Mucosa of descending colon (tissue), 3 donors: ENCODE data around the gene GPS1. TPM values are rescaled to one million over a fixed set of nuclear protein-coding genes. Genes with fewer than 3 reads are reported as not detected.

Source experiments
- ATAC-seq: fragments of 200-7000 bp; cut with Tn5 transposase; one replicate; pipeline ENCODE4 v1.9.1; 2020; ENCODE audit warnings: mild to moderate bottlenecking, moderate library complexity
- DNase-seq, 3 donors: peaks; one replicate each; pipeline ENCODE4 v3.0.0-alpha.2; 2020
- H3K36me3 ChIP-seq: fragments of 200-600 bp; one replicate; pipeline ENCODE4 v1.8.0; 2021; ENCODE audit warnings: low read depth, mild to moderate bottlenecking
- H3K4me1 ChIP-seq: fragments of 200-600 bp; one replicate; pipeline ENCODE4 v1.8.0; 2021; ENCODE audit warnings: low read depth, mild to moderate bottlenecking
- H3K4me3 ChIP-seq: fragments of 200-600 bp; one replicate; pipeline ENCODE4 v1.8.0; 2021; ENCODE audit warnings: mild to moderate bottlenecking
- H3K9me3 ChIP-seq: fragments of 200-600 bp; one replicate; pipeline ENCODE4 v1.8.0; 2021; ENCODE audit warnings: mild to moderate bottlenecking
- intact Hi-C, 2 donors: fragments of 100-400 bp; cut with DNase I in 1 of 2; cut with micrococcal nuclease in 1 of 2; formaldehyde crosslinking; loops; one replicate each; pipeline versions ENCODE4 v1.11.0 to v1.11.1; 2022; cut with DNase I, micrococcal nuclease
- total RNA-seq, 3 donors: library from RNA; stranded (reverse); fragmentation: NEBNext Ultra II Directional in 2 of 3; extraction: Animal tissue kit (Norgen Biotek cat#: 25700) in 2 of 3; gene quantifications; one replicate each; pipeline versions ENCODE4 v1.2.1 to v1.2.4, GENCODE V29; 2021 to 2023
- TF ChIP-seq, protein P1 (sequence below): fragments of 200-600 bp; IDR thresholded peaks from one replicate; pipeline ENCODE4 v1.8.0; 2022; ENCODE audit warnings: antibody characterized with exemption, mild to moderate bottlenecking
- donor health status: DM: no; HTN: no; CAD: no; lungs with moderate emphysema.
- donor health status: DM: no; HTN: no; CAD: no.
- donor health status: DM: no; HTN: yes; CAD: no.

The GPS1 gene
- total RNA-seq, 3 donors from 2014 or later = 73.6 to 81.6 (median 80.4) TPM

- ATAC-seq (no peak), DNase-seq (no peak)
- Histone ChIP-seq H3K36me3 (no peaks in the 10 kb centered on the region), H3K4me3 (no peak overlapping the region), H3K9me3 (no peaks in the 10 kb centered on the region), H3K4me1 (no peaks in the 10 kb centered on the region)
- TF ChIP-seq, protein P1, sequence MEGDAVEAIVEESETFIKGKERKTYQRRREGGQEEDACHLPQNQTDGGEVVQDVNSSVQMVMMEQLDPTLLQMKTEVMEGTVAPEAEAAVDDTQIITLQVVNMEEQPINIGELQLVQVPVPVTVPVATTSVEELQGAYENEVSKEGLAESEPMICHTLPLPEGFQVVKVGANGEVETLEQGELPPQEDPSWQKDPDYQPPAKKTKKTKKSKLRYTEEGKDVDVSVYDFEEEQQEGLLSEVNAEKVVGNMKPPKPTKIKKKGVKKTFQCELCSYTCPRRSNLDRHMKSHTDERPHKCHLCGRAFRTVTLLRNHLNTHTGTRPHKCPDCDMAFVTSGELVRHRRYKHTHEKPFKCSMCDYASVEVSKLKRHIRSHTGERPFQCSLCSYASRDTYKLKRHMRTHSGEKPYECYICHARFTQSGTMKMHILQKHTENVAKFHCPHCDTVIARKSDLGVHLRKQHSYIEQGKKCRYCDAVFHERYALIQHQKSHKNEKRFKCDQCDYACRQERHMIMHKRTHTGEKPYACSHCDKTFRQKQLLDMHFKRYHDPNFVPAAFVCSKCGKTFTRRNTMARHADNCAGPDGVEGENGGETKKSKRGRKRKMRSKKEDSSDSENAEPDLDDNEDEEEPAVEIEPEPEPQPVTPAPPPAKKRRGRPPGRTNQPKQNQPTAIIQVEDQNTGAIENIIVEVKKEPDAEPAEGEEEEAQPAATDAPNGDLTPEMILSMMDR = no peak
- intact Hi-C loops = no loop called here
These were observed 38.4 kb upstream of the GPS1 start for GRCh38 chr17:82013341-82013740.

DNA sequence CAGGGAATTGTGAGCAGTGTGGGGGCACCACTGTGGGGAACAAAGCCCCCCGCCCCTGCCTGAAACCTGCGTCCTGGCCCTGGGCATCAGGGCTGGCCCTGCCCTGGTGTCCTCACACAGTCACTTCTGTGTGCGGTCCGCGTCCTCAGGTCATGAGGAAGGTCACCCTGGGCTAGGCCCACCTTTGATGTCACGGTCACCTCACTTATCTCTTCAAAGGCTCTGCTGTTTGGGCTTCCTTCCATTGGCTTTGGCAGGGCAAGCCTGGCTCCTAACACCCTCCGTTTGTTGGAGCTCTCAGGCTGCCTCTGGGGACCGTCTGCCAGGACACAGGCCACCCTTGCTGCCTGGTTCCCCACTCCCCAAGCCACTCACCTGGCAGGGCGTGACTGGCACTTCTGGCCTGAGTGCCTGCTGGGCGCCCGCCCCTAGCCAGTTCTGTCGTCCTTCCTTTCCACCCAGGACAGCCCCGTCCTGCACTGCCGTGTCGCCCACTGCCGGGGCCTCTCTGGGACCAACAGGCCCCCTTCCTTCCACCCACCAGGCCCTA, 37.9 kb upstream of the GPS1 start:
- DNase-seq (no peak), ATAC-seq (no peak)
- no peak overlapping the region for H3K4me3 ChIP-seq
- H3K36me3 ChIP-seq = no peaks in the 10 kb centered on the region
- H3K9me3 ChIP-seq = no peaks in the 10 kb centered on the region
- intact Hi-C loops = no loop called here
- TF ChIP-seq, protein P1 = no peak
- no peaks in the 10 kb centered on the region for H3K4me1 ChIP-seq

DNA sequence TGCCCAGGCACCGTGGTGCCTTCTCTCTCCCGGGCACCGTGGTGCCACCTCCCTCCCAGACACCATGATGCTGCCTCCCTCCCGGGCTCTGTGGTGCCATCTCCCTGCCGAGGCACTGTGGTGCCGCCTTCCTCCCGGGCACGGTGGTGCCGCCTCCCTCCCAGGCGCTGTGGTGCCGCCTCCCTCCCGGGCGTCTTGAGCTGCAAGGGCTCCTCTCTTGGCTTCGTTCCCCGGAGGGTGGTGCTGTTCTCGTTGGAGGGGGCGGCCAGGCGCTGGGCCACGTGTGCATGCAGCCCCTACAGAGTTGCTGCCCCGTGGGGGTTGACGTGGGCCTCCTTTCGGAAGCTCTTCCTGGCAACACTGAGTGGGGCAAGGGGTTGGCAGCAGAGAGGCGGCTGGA, 37.3 kb upstream of the GPS1 start:
- Histone ChIP-seq H3K4me1 (no peaks in the 10 kb centered on the region), H3K36me3 (no peaks in the 10 kb centered on the region), H3K4me3 (no peak overlapping the region), H3K9me3 (no peaks in the 10 kb centered on the region)
- intact Hi-C loops = no loop called here
- ATAC-seq (peak; percentile 36), DNase-seq (no peak)
- TF ChIP-seq, protein P1 = no peak

DNA sequence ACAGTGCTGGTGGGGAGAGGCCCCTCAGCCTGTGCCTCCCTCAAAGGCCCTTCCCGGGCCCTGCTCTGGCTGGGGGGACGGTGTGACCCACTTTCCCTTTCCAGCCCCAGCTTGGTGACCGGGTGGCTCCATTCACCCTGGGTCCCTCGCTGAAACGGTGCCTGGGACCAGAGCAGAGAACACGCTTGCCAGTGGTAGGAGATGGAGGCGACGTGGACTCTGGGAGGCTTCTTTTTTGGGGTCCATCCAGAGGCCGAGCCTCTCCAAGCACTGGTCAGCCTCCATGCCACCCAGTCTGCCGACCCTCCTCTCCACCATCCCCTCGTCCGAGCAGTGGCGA, 36.8 kb upstream of the GPS1 start:
- no peak overlapping the region for H3K4me3 ChIP-seq
- DNase-seq = no peak
- H3K4me1 ChIP-seq = peaks cover 4% of the 10 kb centered on the region
- no peak for ATAC-seq
- H3K36me3 ChIP-seq = no peaks in the 10 kb centered on the region
- no peaks in the 10 kb centered on the region for H3K9me3 ChIP-seq
- TF ChIP-seq, protein P1 = no peak
- intact Hi-C loops = loop anchor here in 1 of 2 donors (5.0 kb wide), 1 partner anchor 53 kb away; the partner anchor contains the start of gene NOTUM

GRCh38 chr17:82015311-82015971, 36.3 kb upstream of the GPS1 start:
- ATAC-seq (no peak), DNase-seq (no peak)
- Histone ChIP-seq H3K4me1 (peaks cover 8% of the 10 kb centered on the region), H3K36me3 (no peaks in the 10 kb centered on the region), H3K9me3 (no peaks in the 10 kb centered on the region), H3K4me3 (no peak overlapping the region)
- intact Hi-C loops = loop anchor here in 1 of 2 donors (5.0 kb wide), 1 partner anchor 53 kb away; the partner anchor contains the start of gene NOTUM
- TF ChIP-seq, protein P1 = no peak
